Adrenal gland (tissue), 5 donors: Measurements from ENCODE around the gene LMAN1L.

Experiments used
- CTCF ChIP-seq, 6 experiments: fragments of 450-650 bp in 4 of 6; fragments of 200-600 bp in 2 of 6; sonication (generic) in 1 of 6; IDR thresholded peaks; 1 replicate in 5 of 6; 2 replicates in 1 of 6; pipeline versions ENCODE4 v1.5.1 to v1.8.0; 2016 to 2021; ENCODE audit warnings: antibody characterized with exemption in 6 of 6, mild to moderate bottlenecking in 2 of 6, moderate library complexity in 1 of 6
- POLR2A ChIP-seq, 2 donors: fragments of 450-650 bp; IDR thresholded peaks; one replicate each; pipeline ENCODE4 v1.6.1; 2017; ENCODE audit warnings: antibody characterized with exemption in 2 of 2, mild to moderate bottlenecking in 2 of 2, moderate library complexity in 1 of 2
- donor health status: DM: no; HTN: no; CAD: no.

GRCh38 chr15:74767167-74768098 lies 45.2 kb upstream of the LMAN1L start:
- TF ChIP-seq CTCF (IDR thresholded peaks at IDR 0.05) (no peak), POLR2A (IDR thresholded peaks at IDR 0.05) (no peak)
